A549 (cell line): ENCODE results near the gene LRRC1. TPM values are rescaled to one million over a fixed set of nuclear protein-coding genes. Genes with fewer than 3 reads are reported as not detected.

Source experiments
- ATAC-seq, 2 experiments: fragments of 200-7000 bp in 1 of 2; fragments of >200 bp in 1 of 2; cut with Nextera tagmentation in 1 of 2; cut with Tn5 transposase in 1 of 2; 3 replicates each; pipeline versions ENCODE4 v1.8.0 to v1.9.1; 2018 to 2020; ENCODE audit warnings: mild to moderate bottlenecking in 1 of 2, moderate library complexity in 1 of 2
- CTCF ChIA-PET: fragments of 300-600 bp; sonication (Branson Sonifier 250); formaldehyde crosslinking; extraction: SDS; loops from one replicate; lab custom pipeline; 2021; ENCODE audit warnings: antibody characterized with exemption, inconsistent platforms; lab: Yijun Ruan, JAX
- POLR2A ChIA-PET: fragments of 350-600 bp; formaldehyde crosslinking; extraction: SDS; loops from one replicate; lab custom pipeline; 2021; ENCODE audit warnings: antibody characterized with exemption, inconsistent platforms; lab: Yijun Ruan, JAX
- DNase-seq, 2 experiments: peaks; one replicate each; pipeline versions ENCODE4 v3.0.0 to v3.0.0-alpha.2; 2011 to 2016; ENCODE audit warnings: low read depth in 1 of 2, low spot score in 1 of 2
- FAIRE-seq: peaks from 2 replicates; lab custom pipeline; 2011; peaks lifted over from hg19 to GRCh38; lab: Jason Lieb, UNC
- H3K27ac ChIP-seq, 2 experiments: fragments of >200 bp; sonication (Bioruptor Twin); formaldehyde crosslinking; 3 replicates each; pipeline ENCODE4 v1.5.1; 2016 to 2017
- H3K4me1 ChIP-seq: fragments of >200 bp; sonication (Bioruptor Twin); formaldehyde crosslinking; 3 replicates; pipeline ENCODE4 v1.6.1; 2016
- H3K4me2 ChIP-seq: fragments of >200 bp; sonication (Bioruptor Twin); formaldehyde crosslinking; 3 replicates; pipeline ENCODE4 v1.6.1; 2016
- H3K4me3 ChIP-seq: fragments of >200 bp; sonication (Bioruptor Twin); formaldehyde crosslinking; 3 replicates; pipeline ENCODE4 v1.5.1; 2016
- H3K9me3 ChIP-seq: fragments of >200 bp; sonication (Bioruptor Twin); formaldehyde crosslinking; 3 replicates; pipeline ENCODE4 v1.6.1; 2016
- BCL3 ChIP-seq: fragments of >200 bp; sonication (Bioruptor Twin); formaldehyde crosslinking; IDR thresholded peaks from 3 replicates; pipeline ENCODE4 v1.6.1; 2016
- CBX8 ChIP-seq: fragments of 200-600 bp; sonication (generic); IDR thresholded peaks from 2 replicates; pipeline ENCODE4 v1.6.1; 2016
- CHD4 ChIP-seq: fragments of 200-600 bp; sonication (generic); IDR thresholded peaks from 2 replicates; pipeline ENCODE4 v1.6.1; 2016; ENCODE audit warnings: antibody characterized with exemption, mild to moderate bottlenecking, borderline replicate concordance
- EHF ChIP-seq: fragments of 250-450 bp; sonication (Bioruptor Pico); IDR thresholded peaks from 2 replicates; pipeline ENCODE4 v1.5.0; 2020; ENCODE audit warnings: mild to moderate bottlenecking
- ESRRA ChIP-seq: fragments of 150-350 bp; IDR thresholded peaks from 2 replicates; pipeline ENCODE4 v1.6.1; 2014; ENCODE audit warnings: mild to moderate bottlenecking, low read length, borderline replicate concordance
- FOSB ChIP-seq: fragments of 250-450 bp; sonication (Bioruptor Pico); IDR thresholded peaks from 2 replicates; pipeline ENCODE4 v1.5.0; 2020; ENCODE audit warnings: mild to moderate bottlenecking, moderate library complexity
- HOXB5 ChIP-seq: fragments of 250-450 bp; sonication (Bioruptor Pico); IDR thresholded peaks from 2 replicates; pipeline ENCODE4 v1.5.0; 2020; ENCODE audit warnings: mild to moderate bottlenecking, moderate library complexity
- JUN ChIP-seq, 2 experiments: fragments of >200 bp; sonication (Bioruptor Twin); formaldehyde crosslinking; IDR thresholded peaks; 2 replicates in 1 of 2; 3 replicates in 1 of 2; pipeline ENCODE4 v1.6.1; 2016 to 2017
- JUNB ChIP-seq: fragments of >200 bp; sonication (Bioruptor Twin); formaldehyde crosslinking; IDR thresholded peaks from 2 replicates; pipeline ENCODE4 v1.6.1; 2016
- MAFK ChIP-seq: fragments of 450-650 bp; IDR thresholded peaks from 2 replicates; pipeline ENCODE4 v1.6.1; 2014; ENCODE audit not compliant: partially characterized antibody
- MAX ChIP-seq: IDR thresholded peaks from 2 replicates; pipeline ENCODE4 v1.6.1; 2012
- MYC ChIP-seq: IDR thresholded peaks from 2 replicates; pipeline ENCODE4 v1.6.1; 2012; ENCODE audit warnings: mild to moderate bottlenecking, inconsistent platforms, low read length, improper control_type of control experiment, borderline replicate concordance
- NFE2L2 ChIP-seq: fragments of 150-350 bp; conservative IDR thresholded peaks from 2 replicates; pipeline ENCODE4 v1.6.1; 2014; ENCODE audit warnings: low read length
- NPAS2 ChIP-seq: fragments of 250-450 bp; sonication (Bioruptor Pico); IDR thresholded peaks from 2 replicates; pipeline ENCODE4 v1.8.0; 2022; ENCODE audit warnings: mild to moderate bottlenecking, moderate library complexity, borderline replicate concordance
- PHF8 ChIP-seq: fragments of 200-600 bp; sonication (generic); IDR thresholded peaks from 2 replicates; pipeline ENCODE4 v1.6.1; 2016; ENCODE audit warnings: low read depth, mild to moderate bottlenecking, antibody characterized with exemption, moderate library complexity, borderline replicate concordance
- RAD21 ChIP-seq, 2 experiments: fragments of >200 bp in 1 of 2; sonication (Bioruptor Twin) in 1 of 2; formaldehyde crosslinking in 1 of 2; IDR thresholded peaks in 1 of 2; conservative IDR thresholded peaks in 1 of 2; 2 replicates in 1 of 2; 3 replicates in 1 of 2; pipeline ENCODE4 v1.6.1; 2012 to 2018; ENCODE audit warnings: inconsistent platforms in 1 of 2
- RARB ChIP-seq: fragments of 250-450 bp; sonication (Bioruptor Pico); IDR thresholded peaks from 2 replicates; pipeline ENCODE4 v1.8.0; 2021; ENCODE audit warnings: mild to moderate bottlenecking, moderate library complexity
- ZC3H11A ChIP-seq: fragments of 450-650 bp; IDR thresholded peaks from 2 replicates; pipeline ENCODE4 v1.6.1; 2014; ENCODE audit warnings: antibody characterized with exemption, mild to moderate bottlenecking
- ZFP36 ChIP-seq: fragments of 450-650 bp; IDR thresholded peaks from 2 replicates; pipeline ENCODE4 v1.6.1; 2014; ENCODE audit warnings: borderline replicate concordance; ENCODE audit not compliant: partially characterized antibody
- ZNF302 ChIP-seq: fragments of 250-450 bp; sonication (Bioruptor Pico); IDR thresholded peaks from 2 replicates; pipeline ENCODE4 v1.9.0; 2021; ENCODE audit warnings: inconsistent platforms, mild to moderate bottlenecking, moderate library complexity
- ZSCAN20 ChIP-seq: fragments of 250-450 bp; sonication (Bioruptor Pico); IDR thresholded peaks from 2 replicates; pipeline ENCODE4 v1.8.0; 2022; ENCODE audit warnings: mild to moderate bottlenecking, moderate library complexity
- WGBS: methylation state at CpG from one replicate; pipeline ENCODE4 v1.1.6; 2017; ENCODE audit errors: missing lambda C conversion rate; 5-methylcytosine and 5-hydroxymethylcytosine counted together
- polyA plus RNA-seq, 4 experiments: library from polyadenylated mRNA; depleted of rRNA in 3 of 4; stranded (reverse); fragments of >200 nt; fragmentation: RNase III in 1 of 4; extraction: RNeasy Plus Mini Kit Qiagen cat#74134 plus additional on column Dnase treatment in 1 of 4; gene quantifications; 2 replicates in 3 of 4; 3 replicates in 1 of 4; pipeline ENCODE4 v1.2.3, GENCODE V29; 2011 to 2017
- TF ChIP-seq, protein P1 (sequence below): fragments of 250-450 bp; sonication (Bioruptor Pico); IDR thresholded peaks from 2 replicates; pipeline ENCODE4 v1.5.0; 2020; ENCODE audit warnings: low read depth, mild to moderate bottlenecking, moderate library complexity

Gene LRRC1
- polyA plus RNA-seq, 2 of the 4 experiments (the other 2 are of a cell fraction), result 5.2 to 8.0 TPM

DNA sequence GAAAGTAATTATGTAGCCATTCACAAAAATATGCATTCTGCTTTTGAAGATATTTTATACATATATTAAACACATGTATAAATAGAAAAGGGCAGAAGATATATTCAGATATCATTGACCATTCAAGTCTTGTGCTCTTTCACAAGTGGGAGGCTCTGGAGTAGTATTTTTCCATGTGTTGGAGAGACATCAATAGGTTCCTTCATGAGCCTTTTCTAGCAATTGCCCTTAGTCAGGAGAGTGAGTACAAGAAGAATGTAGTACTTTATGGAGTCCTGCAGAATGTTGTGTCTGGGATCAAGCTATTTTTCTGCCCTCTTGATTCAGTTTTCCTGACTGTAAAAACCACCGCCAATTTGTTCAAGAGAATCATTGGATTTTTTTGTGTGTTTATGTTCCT is 117.9 kb downstream of the LRRC1 start:
- 95% methylated on average over 1 of the region's 1 CpG for WGBS
- no peak for TF ChIP-seq ZC3H11A
- no peak for TF ChIP-seq MAX
- no peak for TF ChIP-seq NPAS2 (CRISPR knock-in tag)
- no peak for TF ChIP-seq CBX8
- no peak for TF ChIP-seq ZNF302
- TF ChIP-seq NFE2L2, result no peak
- TF ChIP-seq MYC, result no peak
- TF ChIP-seq JUNB, result no peak
- no peak for TF ChIP-seq RARB (CRISPR knock-in tag)
- no peak for TF ChIP-seq ZFP36
- TF ChIP-seq ZSCAN20, result no peak
- no peak for TF ChIP-seq CHD4
- no peak for TF ChIP-seq EHF (CRISPR knock-in tag)
- TF ChIP-seq ESRRA, result no peak
- TF ChIP-seq PHF8, result no peak
- TF ChIP-seq HOXB5 (CRISPR knock-in tag), result no peak
- TF ChIP-seq RAD21 (conservative IDR thresholded peaks at IDR 0.05 in 1 of 2, IDR thresholded peaks at IDR 0.05 in 1 of 2), result no peak
- no peak for TF ChIP-seq FOSB (CRISPR knock-in tag)
- DNase-seq (no peak), FAIRE-seq (no peak), ATAC-seq (no peak)
- no peak overlapping the region for H3K4me3 ChIP-seq
- H3K4me2 ChIP-seq, result no peak overlapping the region
- CTCF ChIA-PET, result no interaction called here
- no peaks in the 10 kb centered on the region for H3K4me1 ChIP-seq
- POLR2A ChIA-PET, result no interaction called here
- no peak overlapping the region for H3K27ac ChIP-seq
- no peaks in the 10 kb centered on the region for H3K9me3 ChIP-seq

DNA sequence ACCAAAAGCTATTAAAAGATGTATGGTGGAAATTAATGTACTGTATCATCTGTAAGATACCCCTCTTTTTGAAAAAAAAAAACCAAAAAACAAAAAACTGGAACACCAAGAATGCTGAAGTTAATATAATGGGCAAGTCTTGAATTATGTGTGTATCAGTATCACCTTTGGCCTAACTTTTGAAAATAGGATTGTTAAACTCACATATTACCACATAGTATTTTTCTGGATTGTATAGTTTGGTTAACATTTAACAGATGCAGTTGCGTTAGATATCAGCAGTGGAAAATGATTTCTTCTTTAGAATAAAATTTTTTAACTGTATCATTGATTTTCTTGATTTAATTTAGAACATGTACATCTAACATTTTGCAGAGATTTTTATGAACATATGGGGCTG is 118.5 kb downstream of the LRRC1 start:
- CTCF ChIA-PET, result no interaction called here
- no peak overlapping the region for H3K27ac ChIP-seq
- POLR2A ChIA-PET, result no interaction called here
- ATAC-seq (no peak), DNase-seq (no peak), FAIRE-seq (no peak)
- H3K4me3 ChIP-seq, result no peak overlapping the region
- 90% methylated on average over 1 of the region's 1 CpG for WGBS
- TF ChIP-seq, protein P1, sequence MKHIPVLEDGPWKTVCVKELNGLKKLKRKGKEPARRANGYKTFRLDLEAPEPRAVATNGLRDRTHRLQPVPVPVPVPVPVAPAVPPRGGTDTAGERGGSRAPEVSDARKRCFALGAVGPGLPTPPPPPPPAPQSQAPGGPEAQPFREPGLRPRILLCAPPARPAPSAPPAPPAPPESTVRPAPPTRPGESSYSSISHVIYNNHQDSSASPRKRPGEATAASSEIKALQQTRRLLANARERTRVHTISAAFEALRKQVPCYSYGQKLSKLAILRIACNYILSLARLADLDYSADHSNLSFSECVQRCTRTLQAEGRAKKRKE (CRISPR knock-in tag), result no peak
- TF ChIP-seq BCL3, result no peak
- no peak overlapping the region for H3K4me2 ChIP-seq
- no peaks in the 10 kb centered on the region for H3K4me1 ChIP-seq
- no peaks in the 10 kb centered on the region for H3K9me3 ChIP-seq

GRCh38 chr6:53915026-53915691 is 120.4 kb downstream of the LRRC1 start:
- no peaks in the 10 kb centered on the region for H3K9me3 ChIP-seq
- H3K27ac ChIP-seq, result no peak overlapping the region
- H3K4me1 ChIP-seq, result no peaks in the 10 kb centered on the region
- DNase-seq (no peak), ATAC-seq (no peak), FAIRE-seq (no peak)
- CTCF ChIA-PET, result no interaction called here
- 94% methylated on average over 5 of the region's 5 CpGs for WGBS
- no peak overlapping the region for H3K4me2 ChIP-seq
- H3K4me3 ChIP-seq, result no peak overlapping the region
- TF ChIP-seq JUN (IDR thresholded peaks at IDR 0.05) (no peak), MAFK (peak; percentile 58)
- POLR2A ChIA-PET, result interaction anchor here (1.6 kb wide), 1 partner anchor 120 kb away, joined by 3 read pairs; the partner anchor contains the start of gene LRRC1
